Trophoblast cell (in vitro differentiated cells and primary cell): ENCODE results near the gene MYO18A.

Source experiments
- DNase-seq, 2 donors: peaks; one replicate each; pipeline ENCODE4 v3.0.0-alpha.2; 2016
- H2AFZ ChIP-seq: 2 replicates; pipeline ENCODE4 v1.6.1; 2013; ENCODE audit warnings: low read length, moderate library complexity, mild to moderate bottlenecking; ENCODE audit not compliant: insufficient read depth, poor library complexity
- H2AK5ac ChIP-seq: 2 replicates; pipeline ENCODE4 v1.6.1; 2013; ENCODE audit warnings: mild to moderate bottlenecking, low read length
- H2BK120ac ChIP-seq: 2 replicates; pipeline ENCODE4 v1.6.1; 2013; ENCODE audit warnings: low read length, mild to moderate bottlenecking, moderate library complexity; ENCODE audit not compliant: insufficient read depth, poor library complexity
- H2BK12ac ChIP-seq: 2 replicates; pipeline ENCODE4 v1.6.1; 2013; ENCODE audit warnings: mild to moderate bottlenecking, low read length, moderate library complexity
- H2BK5ac ChIP-seq: 2 replicates; pipeline ENCODE4 v1.6.1; 2013; ENCODE audit warnings: low read length, low read depth, moderate library complexity, mild to moderate bottlenecking; ENCODE audit not compliant: poor library complexity
- H3K14ac ChIP-seq: 2 replicates; pipeline ENCODE4 v1.6.1; 2013; ENCODE audit warnings: mild to moderate bottlenecking, low read length
- H3K18ac ChIP-seq: 2 replicates; pipeline ENCODE4 v1.6.1; 2013; ENCODE audit warnings: mild to moderate bottlenecking, low read length
- H3K23ac ChIP-seq: 2 replicates; pipeline ENCODE4 v1.6.1; 2013; ENCODE audit warnings: low read length
- H3K27ac ChIP-seq: 2 replicates; pipeline ENCODE4 v1.5.1; 2013; ENCODE audit warnings: low read depth, mild to moderate bottlenecking, inconsistent platforms, low read length, moderate library complexity
- H3K27me3 ChIP-seq: 2 replicates; pipeline ENCODE4 v1.6.1; 2013; ENCODE audit warnings: inconsistent platforms, mild to moderate bottlenecking, low read length, moderate library complexity; ENCODE audit not compliant: insufficient read depth
- H3K36me3 ChIP-seq, 2 experiments: 1 replicate in 1 of 2; 2 replicates in 1 of 2; pipeline ENCODE4 v1.6.1; 2013; ENCODE audit warnings: low read length in 2 of 2, mild to moderate bottlenecking in 2 of 2, moderate library complexity in 1 of 2; ENCODE audit not compliant: insufficient read depth in 2 of 2, control insufficient read depth in 1 of 2
- H3K4ac ChIP-seq: 2 replicates; pipeline ENCODE4 v1.6.1; 2013; ENCODE audit warnings: low read depth, mild to moderate bottlenecking, low read length, moderate library complexity
- H3K4me1 ChIP-seq, 2 experiments: 1 replicate in 1 of 2; 2 replicates in 1 of 2; pipeline ENCODE4 v1.6.1; 2013; ENCODE audit warnings: low read length in 2 of 2, mild to moderate bottlenecking in 2 of 2, moderate library complexity in 1 of 2; ENCODE audit not compliant: insufficient read depth in 2 of 2, control insufficient read depth in 1 of 2
- H3K4me2 ChIP-seq: 2 replicates; pipeline ENCODE4 v1.6.1; 2013; ENCODE audit warnings: inconsistent platforms, mild to moderate bottlenecking, low read length, moderate library complexity
- H3K4me3 ChIP-seq: 2 replicates; pipeline ENCODE4 v1.5.1; 2013; ENCODE audit warnings: mild to moderate bottlenecking, low read depth, low read length, inconsistent platforms
- H3K79me1 ChIP-seq: one replicate; pipeline ENCODE4 v1.6.1; 2013; ENCODE audit warnings: low read length
- H3K79me2 ChIP-seq: 2 replicates; pipeline ENCODE4 v1.6.1; 2013; ENCODE audit warnings: low read length, mild to moderate bottlenecking; ENCODE audit not compliant: control insufficient read depth, insufficient read depth, poor library complexity
- H3K9ac ChIP-seq: 2 replicates; pipeline ENCODE4 v1.6.1; 2013; ENCODE audit warnings: mild to moderate bottlenecking, low read length
- H3K9me3 ChIP-seq: 2 replicates; pipeline ENCODE4 v1.6.1; 2013; ENCODE audit warnings: low read depth, mild to moderate bottlenecking, control low read depth, inconsistent platforms, low read length; ENCODE audit not compliant: insufficient read depth
- H4K12ac ChIP-seq: 2 replicates; pipeline ENCODE4 v1.6.1; 2013; ENCODE audit warnings: low read depth, mild to moderate bottlenecking, low read length, moderate library complexity
- H4K8ac ChIP-seq: 2 replicates; pipeline ENCODE4 v1.6.1; 2013; ENCODE audit warnings: low read depth, mild to moderate bottlenecking, low read length, moderate library complexity
- H4K91ac ChIP-seq: one replicate; pipeline ENCODE4 v1.6.1; 2013; ENCODE audit warnings: low read depth, mild to moderate bottlenecking, low read length, moderate library complexity
- WGBS: extraction: QIAGEN DNeasy Blood & Tissue Kit; methylation state at CpG from one replicate; pipeline ENCODE4 v1.1.7; 2013; ENCODE audit warnings: missing lambda C conversion rate; ENCODE audit not compliant: insufficient read length, insufficient coverage; ENCODE audit errors: extremely low coverage; 5-methylcytosine and 5-hydroxymethylcytosine counted together

Gene MYO18A

GRCh38 chr17:29095439-29095838 is 84.8 kb downstream of the MYO18A start:
- Histone ChIP-seq H3K9me3 (no peaks in the 10 kb centered on the region), H3K18ac (no peak overlapping the region), H3K79me2 (no peaks in the 10 kb centered on the region), H3K36me3 (peaks cover 72 to 79% of the 10 kb centered on the region in 2 experiments), H3K14ac (no peak overlapping the region), H3K4ac (no peak overlapping the region), H3K9ac (no peak overlapping the region), H3K4me2 (no peak overlapping the region), H2BK12ac (no peak overlapping the region), H4K12ac (no peak overlapping the region), H2BK5ac (no peak overlapping the region), H3K79me1 (no peaks in the 10 kb centered on the region), H2AK5ac (no peak overlapping the region), H4K8ac (no peak overlapping the region), H4K91ac (no peak overlapping the region), H3K27me3 (no peaks in the 10 kb centered on the region), H2BK120ac (no peak overlapping the region), H3K4me3 (no peak overlapping the region), H3K23ac (no peak overlapping the region), H3K4me1 (peaks cover 3% of the 10 kb centered on the region in 2 experiments), H2AFZ (no peak overlapping the region), H3K27ac (no peak overlapping the region)
- WGBS, result no CpG with 5 or more reads among the region's 6 CpGs
- DNase-seq, result no peak

- H3K27me3 ChIP-seq, result no peaks in the 10 kb centered on the region
- H3K36me3 ChIP-seq, result peaks cover 82 to 86% of the 10 kb centered on the region in 2 experiments
- H3K4me2 ChIP-seq, result no peak overlapping the region
- H3K4ac ChIP-seq, result no peak overlapping the region
- no peak overlapping the region for H4K8ac ChIP-seq
- H2BK12ac ChIP-seq, result no peak overlapping the region
- no peak overlapping the region for H2AK5ac ChIP-seq
- no peaks in the 10 kb centered on the region for H3K79me1 ChIP-seq
- H3K4me3 ChIP-seq, result no peak overlapping the region
- no CpG with 5 or more reads among the region's 11 CpGs for WGBS
- no peak overlapping the region for H3K23ac ChIP-seq
- no peak overlapping the region for H4K12ac ChIP-seq
- H3K18ac ChIP-seq, result no peak overlapping the region
- H2BK120ac ChIP-seq, result no peak overlapping the region
- H3K9ac ChIP-seq, result no peak overlapping the region
- no peak for DNase-seq
- H3K14ac ChIP-seq, result no peak overlapping the region
- no peaks in the 10 kb centered on the region for H3K4me1 ChIP-seq
- no peak overlapping the region for H2BK5ac ChIP-seq
- H3K79me2 ChIP-seq, result no peaks in the 10 kb centered on the region
- no peak overlapping the region for H4K91ac ChIP-seq
- no peaks in the 10 kb centered on the region for H3K9me3 ChIP-seq
- no peak overlapping the region for H3K27ac ChIP-seq
- H2AFZ ChIP-seq, result no peak overlapping the region
These were observed 86.0 kb downstream of the MYO18A start for GRCh38 chr17:29094101-29094708.

- Histone ChIP-seq H3K79me1 (no peaks in the 10 kb centered on the region), H3K27ac (no peak overlapping the region), H3K79me2 (no peaks in the 10 kb centered on the region), H2BK12ac (no peak overlapping the region), H3K36me3 (peaks cover 78 to 83% of the 10 kb centered on the region in 2 experiments), H2AFZ (no peak overlapping the region), H3K18ac (no peak overlapping the region), H3K14ac (no peak overlapping the region), H3K4ac (no peak overlapping the region), H3K23ac (no peak overlapping the region), H3K27me3 (no peaks in the 10 kb centered on the region), H2BK120ac (no peak overlapping the region), H3K9me3 (no peaks in the 10 kb centered on the region), H4K91ac (no peak overlapping the region), H2AK5ac (no peak overlapping the region), H2BK5ac (no peak overlapping the region), H3K9ac (no peak overlapping the region), H3K4me2 (no peak overlapping the region), H4K12ac (no peak overlapping the region), H3K4me1 (no peaks in the 10 kb centered on the region), H4K8ac (no peak overlapping the region), H3K4me3 (no peak overlapping the region)
- no CpG with 5 or more reads among the region's 20 CpGs for WGBS
- no peak for DNase-seq
These were observed 86.9 kb downstream of the MYO18A start for GRCh38 chr17:29093090-29093871.

GRCh38 chr17:29091606-29092289 is 88.5 kb downstream of the MYO18A start:
- H2AK5ac ChIP-seq, result no peak overlapping the region
- H4K91ac ChIP-seq, result no peak overlapping the region
- H3K4me2 ChIP-seq, result no peak overlapping the region
- no peak overlapping the region for H2AFZ ChIP-seq
- H3K27me3 ChIP-seq, result no peaks in the 10 kb centered on the region
- DNase-seq, result no peak
- no peak overlapping the region for H3K23ac ChIP-seq
- no peak overlapping the region for H3K4ac ChIP-seq
- H2BK120ac ChIP-seq, result no peak overlapping the region
- H3K9me3 ChIP-seq, result no peaks in the 10 kb centered on the region
- no peak overlapping the region for H3K27ac ChIP-seq
- no peaks in the 10 kb centered on the region for H3K79me1 ChIP-seq
- H3K14ac ChIP-seq, result no peak overlapping the region
- no peak overlapping the region for H4K8ac ChIP-seq
- H2BK5ac ChIP-seq, result no peak overlapping the region
- WGBS, result no CpG with 5 or more reads among the region's 13 CpGs
- no peak overlapping the region for H2BK12ac ChIP-seq
- no peaks in the 10 kb centered on the region for H3K4me1 ChIP-seq
- H3K18ac ChIP-seq, result no peak overlapping the region
- no peak overlapping the region for H4K12ac ChIP-seq
- H3K9ac ChIP-seq, result no peak overlapping the region
- H3K79me2 ChIP-seq, result no peaks in the 10 kb centered on the region
- H3K36me3 ChIP-seq, result peaks cover 70 to 73% of the 10 kb centered on the region in 2 experiments
- no peak overlapping the region for H3K4me3 ChIP-seq
